Measurements from ENCODE around the gene ACE.

- TF ChIP-seq CTCF (IDR thresholded peaks at IDR 0.05; ENCODE audit: low read depth, low read length, missing input control) (no peak), JUND (IDR thresholded peaks at IDR 0.05) (no peak), YY1 (IDR thresholded peaks at IDR 0.05) (no peak), SP1 (IDR thresholded peaks at IDR 0.05) (no peak)
Measured at GRCh38 chr17:63480826-63481487, 4.1 kb downstream of the ACE start.
